OCI-LY7 (cell line): Measurements from ENCODE around the gene R3HCC1L.

Experiments used
- CTCF ChIP-seq: fragments of 200-600 bp; sonication (generic); conservative IDR thresholded peaks from 2 replicates; pipeline ENCODE4 v1.5.1; 2014; ENCODE audit warnings: mild to moderate bottlenecking, antibody characterized with exemption, low read length, moderate library complexity, mixed read lengths
- EZH2phosphoT487 ChIP-seq: fragments of 200-600 bp; sonication (generic); IDR thresholded peaks from 2 replicates; pipeline ENCODE4 v1.6.1; 2018; ENCODE audit warnings: low read depth, borderline replicate concordance, mild to moderate bottlenecking, mixed run types, antibody characterized with exemption, low read length, moderate library complexity, mixed read lengths

- TF ChIP-seq CTCF: no peak
- no peak for TF ChIP-seq EZH2phosphoT487
Observed at GRCh38 chr10:98194633-98195032, 60.2 kb downstream of the R3HCC1L start.
